ENCODE data around the gene CTNND1. TPM values are rescaled to one million over a fixed set of nuclear protein-coding genes. Genes with fewer than 3 reads are reported as not detected.

Gene CTNND1
- total and polyA plus RNA-seq, 10 of the 15 experiments (the other 5 are each of a cell fraction or from before 2014, with no cell fraction given), result 4.7 to 70.0 (median 30.0) TPM

DNA sequence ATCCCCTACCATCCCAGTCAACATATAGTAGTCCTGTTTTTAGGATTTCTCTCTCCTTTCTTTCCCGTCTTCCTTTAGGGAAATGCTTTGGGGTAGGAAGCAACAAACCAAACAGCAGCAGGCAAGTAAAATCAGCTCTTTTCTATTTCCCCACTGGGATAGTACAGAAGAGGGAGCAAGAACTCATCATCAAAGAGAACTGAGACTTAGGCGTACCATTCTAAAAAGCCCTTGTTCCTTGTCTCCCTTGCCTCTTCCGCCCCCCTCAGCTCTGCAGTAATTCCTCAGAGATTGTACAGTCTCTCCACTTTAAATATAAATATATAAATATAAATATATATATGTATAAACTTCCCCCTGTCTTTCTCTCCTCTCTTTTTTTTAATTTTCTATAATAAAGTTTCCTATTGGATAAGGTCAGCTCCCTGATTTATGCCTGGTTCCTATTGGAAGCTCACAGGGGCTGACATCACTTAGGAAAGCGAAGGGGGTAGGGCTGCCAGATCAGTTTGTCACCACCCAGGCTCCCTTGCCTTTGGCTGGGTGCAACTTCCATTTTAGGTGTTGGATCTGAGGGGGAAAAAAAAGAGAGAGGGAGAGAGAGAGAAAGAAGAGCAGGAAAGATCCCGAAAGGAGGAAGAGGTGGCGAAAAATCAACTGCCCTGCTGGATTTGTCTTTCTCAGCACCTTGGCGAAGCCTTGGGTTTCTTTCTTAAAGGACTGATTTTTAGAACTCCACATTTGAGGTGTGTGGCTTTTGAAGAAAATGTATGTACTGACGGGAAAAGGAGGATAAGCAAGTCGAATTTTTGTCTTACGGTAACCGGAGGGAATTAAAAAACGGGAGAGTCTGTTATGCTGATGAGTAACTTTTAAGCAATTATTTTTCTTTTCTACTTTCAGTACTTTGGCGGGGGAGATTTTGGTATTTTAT, at the start of gene CTNND1 (continued):
- TF ChIP-seq, protein P1, sequence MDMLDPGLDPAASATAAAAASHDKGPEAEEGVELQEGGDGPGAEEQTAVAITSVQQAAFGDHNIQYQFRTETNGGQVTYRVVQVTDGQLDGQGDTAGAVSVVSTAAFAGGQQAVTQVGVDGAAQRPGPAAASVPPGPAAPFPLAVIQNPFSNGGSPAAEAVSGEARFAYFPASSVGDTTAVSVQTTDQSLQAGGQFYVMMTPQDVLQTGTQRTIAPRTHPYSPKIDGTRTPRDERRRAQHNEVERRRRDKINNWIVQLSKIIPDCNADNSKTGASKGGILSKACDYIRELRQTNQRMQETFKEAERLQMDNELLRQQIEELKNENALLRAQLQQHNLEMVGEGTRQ (IDR thresholded peaks at IDR 0.05; ENCODE audit: borderline replicate concordance, low read depth, low read length), result no peak
- TF ChIP-seq EP300 (IDR thresholded peaks at IDR 0.05; ENCODE audit: borderline replicate concordance in 1 of 2, control insufficient read depth in 1 of 2, low read depth in 2 of 2, low read length in 2 of 2), result no peak
- no peak for TF ChIP-seq HCFC1 (IDR thresholded peaks at IDR 0.05; ENCODE audit: low read length)
- no peak for TF ChIP-seq KAT2A (conservative IDR thresholded peaks at IDR 0.05; ENCODE audit: control insufficient read depth, low read depth, low read length)
- TF ChIP-seq IRF4 (IDR thresholded peaks at IDR 0.05; ENCODE audit: low read depth, low read length), result 0 out of 2 replicates have a peak, but pooled peaks have one; percentile 35
- TF ChIP-seq RELA (IDR thresholded peaks at IDR 0.05; ENCODE audit: borderline replicate concordance, partially characterized antibody), result no peak
- peak; percentile 66; the same call in 1 of the 2 replicates for TF ChIP-seq CHD1 (IDR thresholded peaks at IDR 0.05; ENCODE audit: low read depth, low read length)
- TF ChIP-seq ZNF274 (IDR thresholded peaks at IDR 0.05; ENCODE audit: insufficient read depth, insufficient read length), result no peak
- TF ChIP-seq NBN (IDR thresholded peaks at IDR 0.05), result peak; percentile 71
- TF ChIP-seq, protein P2, sequence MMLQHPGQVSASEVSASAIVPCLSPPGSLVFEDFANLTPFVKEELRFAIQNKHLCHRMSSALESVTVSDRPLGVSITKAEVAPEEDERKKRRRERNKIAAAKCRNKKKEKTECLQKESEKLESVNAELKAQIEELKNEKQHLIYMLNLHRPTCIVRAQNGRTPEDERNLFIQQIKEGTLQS (IDR thresholded peaks at IDR 0.05; ENCODE audit: borderline replicate concordance, extremely low read depth, low read depth, low read length), result no peak
- TF ChIP-seq JUND (IDR thresholded peaks at IDR 0.05; ENCODE audit: low read depth, low read length), result no peak
- peak; percentile 37; the same call in 1 of the 2 replicates for TF ChIP-seq NFYA (IDR thresholded peaks at IDR 0.05; ENCODE audit: borderline replicate concordance, low read depth, low read length)
- TF ChIP-seq BACH1 (IDR thresholded peaks at IDR 0.05; ENCODE audit: borderline replicate concordance), result no peak
- no peak for TF ChIP-seq SREBF2 (IDR thresholded peaks at IDR 0.05; ENCODE audit: low read length)
- TF ChIP-seq, protein P3, sequence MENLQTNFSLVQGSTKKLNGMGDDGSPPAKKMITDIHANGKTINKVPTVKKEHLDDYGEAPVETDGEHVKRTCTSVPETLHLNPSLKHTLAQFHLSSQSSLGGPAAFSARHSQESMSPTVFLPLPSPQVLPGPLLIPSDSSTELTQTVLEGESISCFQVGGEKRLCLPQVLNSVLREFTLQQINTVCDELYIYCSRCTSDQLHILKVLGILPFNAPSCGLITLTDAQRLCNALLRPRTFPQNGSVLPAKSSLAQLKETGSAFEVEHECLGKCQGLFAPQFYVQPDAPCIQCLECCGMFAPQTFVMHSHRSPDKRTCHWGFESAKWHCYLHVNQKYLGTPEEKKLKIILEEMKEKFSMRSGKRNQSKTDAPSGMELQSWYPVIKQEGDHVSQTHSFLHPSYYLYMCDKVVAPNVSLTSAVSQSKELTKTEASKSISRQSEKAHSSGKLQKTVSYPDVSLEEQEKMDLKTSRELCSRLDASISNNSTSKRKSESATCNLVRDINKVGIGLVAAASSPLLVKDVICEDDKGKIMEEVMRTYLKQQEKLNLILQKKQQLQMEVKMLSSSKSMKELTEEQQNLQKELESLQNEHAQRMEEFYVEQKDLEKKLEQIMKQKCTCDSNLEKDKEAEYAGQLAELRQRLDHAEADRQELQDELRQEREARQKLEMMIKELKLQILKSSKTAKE (IDR thresholded peaks at IDR 0.05; ENCODE audit: low read depth, poor library complexity, severe bottlenecking), result peak; percentile 65

All from GM12878 (cell line).